Kidney glomerular epithelial cell (primary cell): ENCODE results near the gene DYNLT4.

Source experiments
- DNase-seq: peaks from one replicate; lab custom pipeline; 2025; lab: John Stamatoyannopoulos, UW

The DYNLT4 gene

DNA sequence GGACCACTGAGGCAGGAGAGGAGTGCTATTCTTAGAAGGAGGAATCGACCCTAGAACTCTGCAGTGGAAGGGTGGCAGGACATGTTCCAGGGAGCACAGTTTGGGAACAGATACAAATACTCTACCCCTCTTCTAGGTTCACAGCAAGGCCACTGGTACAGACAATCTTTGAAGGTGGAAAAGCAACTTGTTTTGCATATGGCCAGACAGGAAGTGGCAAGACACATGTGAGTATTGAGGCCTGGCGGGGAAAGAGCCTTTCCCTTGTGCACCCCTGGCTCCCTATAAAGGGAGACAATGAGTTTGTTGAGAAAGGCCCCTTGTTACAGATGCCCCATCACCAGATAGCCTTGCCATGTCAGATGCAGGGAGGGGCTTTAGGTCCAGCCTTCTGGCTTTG, 49.7 kb downstream of the DYNLT4 start:
- no peak for DNase-seq
